ENCODE results near the gene CNFN.

CNFN gene

DNA sequence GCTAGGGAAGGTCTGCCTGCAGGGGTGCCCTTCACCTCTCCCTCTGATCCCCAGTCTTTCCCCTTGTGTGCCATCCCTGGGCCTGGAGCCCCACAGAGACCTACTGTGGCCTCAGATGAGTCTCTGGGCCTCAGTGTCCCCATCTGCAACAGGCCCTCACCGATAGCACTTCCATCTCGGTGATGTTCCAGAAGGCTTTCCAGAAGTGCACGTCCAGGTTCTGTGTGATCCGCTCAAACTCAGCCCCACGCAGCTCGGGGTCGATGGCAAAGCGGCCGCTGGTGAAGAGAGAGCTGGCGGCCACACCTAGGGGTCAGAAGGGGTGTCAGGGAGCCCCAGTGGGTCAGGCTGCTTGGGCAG lies 17.7 kb upstream of the CNFN start:
- DNase-seq: no peak

DNA sequence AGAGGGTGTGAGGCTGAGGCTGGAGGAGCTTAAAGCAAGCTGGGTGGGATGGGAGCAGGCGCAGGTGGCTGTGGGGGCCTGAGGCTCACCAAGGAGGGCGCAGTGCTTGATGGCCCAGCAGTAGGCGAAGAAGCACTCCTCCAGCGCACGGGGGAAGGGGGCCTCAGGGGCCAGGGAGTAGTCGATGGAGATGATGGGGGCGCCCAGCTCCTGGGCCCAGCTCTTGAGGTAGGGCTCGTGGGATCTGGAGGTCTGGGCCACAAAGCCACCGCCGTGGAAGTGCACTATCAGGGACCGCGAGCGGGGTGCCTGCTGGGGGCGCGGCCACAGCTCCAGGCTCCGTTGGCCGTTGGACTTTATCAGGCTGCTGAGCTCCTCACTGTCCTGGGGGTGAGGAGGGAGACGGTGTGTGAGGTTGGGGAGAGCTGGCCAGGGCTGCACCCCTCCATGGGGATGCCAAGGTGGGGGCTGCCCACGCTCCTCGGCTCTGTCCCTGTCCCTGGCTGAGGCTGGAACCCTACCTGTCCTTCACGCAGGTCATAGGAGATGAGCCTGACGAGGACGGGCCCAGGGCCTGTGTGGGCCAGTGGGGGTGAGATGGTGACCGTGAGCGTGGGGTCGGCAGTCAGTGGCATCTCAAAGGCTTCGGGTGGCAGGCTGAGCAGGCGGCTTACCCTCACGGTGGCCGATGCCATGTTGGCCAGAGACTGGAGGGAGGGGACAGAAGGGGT lies 17.2 kb upstream of the CNFN start:
- DNase-seq: no peak

DNA sequence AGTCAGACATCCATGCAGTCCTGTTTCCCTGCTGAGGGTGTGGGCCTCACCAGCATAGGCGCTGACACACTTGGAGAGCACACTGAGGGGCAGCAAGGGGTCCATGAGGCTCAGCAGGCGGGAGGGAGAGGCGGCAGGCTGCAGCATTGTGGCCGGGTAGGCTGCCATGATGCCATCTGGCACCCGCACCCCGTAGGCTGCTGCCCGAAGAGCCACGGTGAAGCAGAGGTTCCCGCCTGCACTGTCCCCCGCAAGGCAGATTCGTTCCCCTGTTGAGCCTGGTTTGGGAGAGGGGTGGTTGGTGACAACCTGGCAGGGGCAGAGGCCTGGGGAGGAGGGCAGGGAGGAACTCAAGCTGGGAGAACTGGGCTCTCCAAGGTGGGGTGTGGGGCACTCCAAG lies 16.0 kb upstream of the CNFN start:
- DNase-seq: no peak

DNA sequence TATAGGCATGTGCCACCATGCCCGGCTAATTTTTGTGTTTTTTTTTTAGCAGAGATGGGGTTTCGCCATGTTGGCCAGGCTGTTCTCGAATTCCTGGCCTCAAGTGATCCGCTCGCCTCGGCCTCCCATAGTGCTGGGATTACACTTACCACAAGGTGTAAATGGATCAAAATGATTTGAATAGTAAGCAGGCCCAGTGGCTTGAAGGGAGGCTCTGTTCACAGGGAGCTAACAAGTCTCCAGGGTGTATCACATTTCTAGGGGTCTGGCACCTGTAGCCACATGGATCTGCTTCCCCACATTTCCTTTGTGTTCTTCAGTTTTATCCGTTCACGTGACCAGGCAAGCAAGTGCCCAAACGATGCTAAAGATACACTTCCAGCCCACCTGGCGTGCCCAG lies 13.5 kb upstream of the CNFN start:
- DNase-seq: no peak

DNA sequence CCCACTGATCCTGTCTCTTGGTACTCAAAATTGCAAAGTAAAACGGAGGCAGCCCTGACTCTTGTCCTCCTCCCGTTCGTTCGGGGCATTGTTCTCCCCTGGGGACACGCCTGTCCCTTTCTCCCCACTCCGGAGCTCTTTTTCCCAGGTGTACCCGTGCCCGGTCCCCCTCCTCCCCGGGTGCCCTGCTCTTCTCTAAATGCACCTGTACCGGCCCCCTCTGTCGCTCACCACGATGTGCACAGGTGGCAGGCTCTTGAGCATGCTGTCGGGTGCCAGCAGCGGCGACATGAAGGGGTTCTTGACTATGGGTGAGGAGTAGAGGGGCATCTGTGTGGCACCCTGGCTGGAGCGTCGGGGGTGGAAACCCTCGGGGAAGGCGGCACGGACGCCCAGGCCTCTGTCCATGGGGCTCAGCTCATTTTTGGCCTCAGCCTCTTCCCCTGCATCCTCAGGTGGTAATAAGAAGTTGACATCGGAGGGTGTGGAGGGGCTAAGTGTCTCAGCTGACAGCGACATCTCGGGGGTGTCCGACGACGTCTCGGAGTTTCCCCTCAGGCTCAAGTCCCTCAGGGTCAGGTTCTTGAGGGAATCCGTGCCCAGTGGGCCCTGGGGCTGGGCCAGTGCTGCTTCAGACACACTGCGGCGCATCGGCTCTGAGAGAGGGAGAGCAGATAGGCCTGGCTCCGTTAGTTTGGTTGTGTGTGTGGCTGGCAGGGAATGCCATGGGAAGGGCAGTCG lies 12.4 kb upstream of the CNFN start:
- DNase-seq: no peak

DNA sequence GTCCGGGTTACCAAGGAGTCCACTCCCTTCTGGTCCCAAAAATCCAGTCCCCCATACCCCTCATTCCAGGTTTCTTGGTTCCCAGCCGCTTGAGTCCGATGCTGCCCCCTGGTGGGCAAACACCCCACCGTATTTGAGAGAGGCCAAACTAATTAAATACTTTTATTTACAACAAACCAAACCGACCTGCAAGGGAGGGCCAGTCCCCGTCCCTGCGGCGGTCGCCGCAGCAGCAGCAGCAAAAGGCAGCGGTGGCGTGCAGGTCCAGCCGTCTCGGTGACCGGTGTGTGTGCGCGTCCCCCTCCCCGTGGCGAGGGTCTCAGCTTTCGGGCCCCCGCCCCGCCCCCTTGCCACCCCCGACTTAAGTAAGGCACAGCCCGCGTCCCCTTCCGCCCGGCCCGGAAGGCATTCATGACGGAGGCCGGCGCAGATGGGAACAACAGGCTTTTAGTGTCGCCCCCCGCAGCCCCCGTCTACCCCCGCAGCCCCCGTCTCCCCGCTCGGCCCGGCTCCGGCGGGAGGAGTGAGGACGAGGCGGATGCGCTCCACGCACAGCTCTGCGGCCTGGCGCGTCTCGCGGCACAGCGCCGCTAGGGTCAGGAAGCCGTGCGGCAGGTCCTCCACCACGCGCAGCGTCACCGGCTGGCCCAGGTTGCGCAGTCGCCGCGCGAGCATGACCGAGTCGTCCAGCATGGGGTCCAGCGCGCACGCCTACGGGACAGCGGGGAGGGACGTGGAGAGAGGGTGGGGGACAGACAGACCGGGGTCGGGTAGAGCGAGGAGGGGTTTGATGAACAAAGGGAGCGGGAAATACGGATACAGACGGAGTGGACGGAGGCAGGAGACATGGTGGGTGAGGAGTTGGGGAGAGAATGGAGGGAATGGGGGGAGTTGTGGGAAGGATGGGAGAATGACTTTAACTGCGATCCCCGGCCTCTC lies 11.5 kb upstream of the CNFN start:
- DNase-seq: no peak

DNA sequence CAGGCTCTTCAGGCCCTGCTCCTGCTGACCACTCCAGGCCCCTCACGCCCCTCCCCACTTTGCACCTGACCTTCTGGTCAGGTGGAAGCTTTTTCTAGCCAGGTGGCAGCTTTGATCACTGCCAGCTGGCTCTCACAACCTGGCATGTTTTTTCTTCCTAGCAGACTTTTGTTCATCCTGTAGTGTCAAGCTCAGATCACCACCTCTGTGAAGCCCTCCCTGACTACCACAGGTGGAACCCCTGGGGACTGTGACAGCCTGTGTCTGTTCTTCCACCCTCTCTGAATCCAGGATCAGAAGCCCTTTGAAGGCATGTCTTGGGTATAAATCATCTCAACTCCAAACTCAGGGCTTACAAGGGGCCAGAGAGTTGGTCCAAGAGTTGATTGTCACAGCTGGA lies 10.3 kb upstream of the CNFN start:
- no peak for DNase-seq

DNA sequence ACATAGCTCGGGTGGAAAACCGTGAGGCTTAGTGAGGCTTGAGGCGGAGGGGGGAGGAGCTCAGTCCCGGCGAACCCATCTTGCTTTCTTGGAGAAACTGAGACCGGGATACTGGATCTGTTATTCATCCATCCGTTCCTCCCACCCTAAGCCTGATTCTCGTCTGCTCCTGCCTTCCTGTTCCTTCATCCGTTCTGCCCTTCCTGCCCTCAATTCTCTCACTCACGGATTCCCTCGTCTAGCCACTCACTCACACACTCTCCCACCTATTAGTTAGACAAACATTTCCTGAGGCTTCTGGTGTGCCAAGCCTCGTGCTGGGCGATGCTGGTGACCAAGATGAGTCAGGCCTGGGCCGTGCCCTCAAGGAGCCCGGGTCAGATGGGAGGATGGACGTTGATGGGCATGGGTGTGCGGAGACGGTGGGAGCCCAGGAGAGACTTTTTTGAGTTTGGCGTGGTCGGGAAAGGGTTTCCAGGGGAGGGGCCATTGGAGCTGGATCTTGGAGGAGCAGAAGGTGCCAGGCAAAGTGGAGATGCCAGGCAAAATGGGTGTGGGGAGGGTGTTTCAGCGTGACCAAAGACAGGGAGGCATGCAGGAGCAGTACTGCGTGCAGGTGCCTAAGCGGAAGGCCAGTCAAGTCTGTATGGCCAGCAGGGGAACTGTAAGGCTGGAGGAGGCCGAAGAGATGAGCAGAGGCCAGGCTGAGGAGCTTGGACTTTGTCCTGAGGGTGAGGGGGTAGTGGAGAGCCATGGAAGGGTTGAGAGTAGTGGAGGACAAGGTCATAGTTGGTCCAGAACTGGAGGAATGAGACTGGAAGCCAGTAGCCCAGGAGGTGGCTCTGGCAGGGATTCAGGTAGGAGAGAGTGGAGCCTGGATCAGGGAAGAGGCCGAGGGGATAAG lies 7.4 kb upstream of the CNFN start:
- no peak for DNase-seq

DNA sequence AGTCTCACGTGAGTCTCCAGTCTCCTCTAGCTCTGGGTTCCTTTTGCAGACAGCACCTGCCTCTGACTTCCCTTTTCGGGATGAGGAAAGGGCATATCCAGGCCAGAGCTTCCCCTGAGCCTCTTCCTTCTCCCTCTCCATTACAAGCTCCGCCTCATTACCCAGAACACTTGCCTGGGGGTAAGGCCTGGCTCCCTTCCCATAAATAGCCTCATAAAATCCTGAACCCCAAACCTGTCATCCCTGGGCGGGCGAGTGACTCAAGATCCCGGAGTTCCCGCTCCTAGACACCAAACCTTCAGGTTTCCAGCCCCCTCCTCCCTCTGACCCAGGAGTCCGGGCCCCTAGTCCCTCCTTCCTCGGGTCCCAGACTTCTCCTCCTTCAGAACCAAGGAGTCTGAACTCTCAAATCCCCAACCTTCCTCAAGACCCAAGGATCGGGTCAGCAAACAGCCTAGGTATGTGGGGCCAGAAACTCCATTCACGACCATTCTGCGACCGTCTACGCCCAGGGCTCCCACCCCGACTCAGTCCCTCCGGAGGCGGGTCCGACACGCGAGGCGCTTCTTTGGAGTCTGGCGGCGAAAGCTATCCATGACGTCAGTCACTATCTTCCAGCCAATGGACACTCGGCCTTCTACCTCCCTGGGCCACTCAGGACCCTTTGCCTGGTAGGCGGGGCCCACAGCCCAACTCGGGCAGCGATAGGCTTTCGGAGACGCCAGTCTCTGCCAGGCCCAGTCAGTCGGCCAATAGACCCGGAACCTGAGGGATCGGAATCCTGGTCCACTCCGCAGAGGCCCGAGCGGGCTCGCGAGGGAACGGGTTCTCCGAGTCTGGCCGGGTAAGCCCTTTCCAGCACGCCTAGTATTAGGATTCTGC lies 6.5 kb upstream of the CNFN start:
- peak; percentile 97 for DNase-seq

DNA sequence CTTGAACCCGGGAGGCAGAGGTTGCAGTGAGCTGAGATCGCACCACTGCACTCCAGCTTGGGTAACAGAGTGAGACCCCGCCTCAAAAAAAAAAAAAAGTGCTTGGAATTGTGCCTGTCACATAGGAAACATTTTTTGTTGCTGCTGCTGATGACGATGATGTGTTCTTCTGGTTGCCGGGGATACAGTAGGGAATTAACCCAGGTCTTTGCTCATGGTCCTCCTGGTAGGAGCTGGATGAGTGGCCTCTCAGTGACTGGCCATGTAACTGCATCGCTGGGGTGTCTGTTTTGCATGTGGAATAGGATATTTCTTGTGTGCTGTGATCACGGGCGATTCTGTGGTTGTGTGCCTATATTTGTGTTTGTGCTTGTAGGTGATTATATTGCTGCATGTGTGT lies 4.7 kb upstream of the CNFN start:
- no peak for DNase-seq

DNA sequence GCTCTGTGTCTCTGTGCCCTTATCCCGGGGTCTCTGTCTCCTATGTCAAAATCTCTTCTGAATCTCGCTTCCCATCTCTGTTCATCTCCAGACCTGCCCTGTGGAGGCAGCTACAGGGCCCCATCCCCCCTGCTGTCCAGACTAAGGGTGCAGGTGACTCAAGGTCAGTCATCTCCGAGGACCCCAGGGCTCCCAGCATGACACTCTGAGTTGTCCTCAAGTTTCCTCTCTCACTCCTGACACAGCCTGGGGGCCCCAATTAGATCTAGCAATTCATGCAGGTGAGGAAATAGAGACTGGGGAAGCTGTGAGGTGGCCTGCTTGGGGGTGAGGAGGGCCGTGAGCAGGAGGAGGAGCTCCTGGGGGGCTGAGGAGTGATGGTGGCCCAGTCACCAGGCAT lies 2.1 kb upstream of the CNFN start:
- DNase-seq: no peak

DNA sequence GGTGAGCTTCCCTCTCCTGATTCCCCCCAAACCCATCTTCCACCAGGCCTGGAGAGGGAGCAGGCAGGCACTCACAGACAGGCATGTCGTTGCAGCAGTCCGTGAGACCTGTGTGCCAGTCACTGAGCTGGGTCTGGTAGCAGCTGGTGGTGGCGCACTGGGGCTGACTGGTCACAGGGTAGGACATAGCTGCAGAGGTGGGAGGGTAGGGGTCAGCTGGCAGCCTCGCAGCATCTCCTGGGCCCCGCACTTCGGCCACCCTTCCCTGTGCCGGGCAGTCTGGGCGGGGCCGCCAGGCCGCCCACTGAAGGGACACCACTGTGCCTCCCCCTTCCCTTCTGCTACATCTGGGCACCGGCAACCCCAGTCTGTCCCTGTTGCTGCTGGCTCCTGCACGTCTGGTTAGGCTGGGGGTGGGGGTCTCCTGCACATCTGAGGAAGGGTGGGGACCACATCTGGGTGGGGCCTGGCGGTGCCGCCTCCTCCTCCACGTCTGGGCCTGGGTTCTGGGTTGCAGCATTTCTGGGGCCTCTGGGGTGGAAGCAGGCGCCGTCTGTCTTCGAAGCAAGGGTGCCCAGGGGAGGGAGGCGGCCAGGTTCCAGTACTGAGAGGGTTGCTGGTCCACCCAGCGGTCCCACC lies 1.1 kb downstream of the CNFN start:
- DNase-seq: no peak

DNA sequence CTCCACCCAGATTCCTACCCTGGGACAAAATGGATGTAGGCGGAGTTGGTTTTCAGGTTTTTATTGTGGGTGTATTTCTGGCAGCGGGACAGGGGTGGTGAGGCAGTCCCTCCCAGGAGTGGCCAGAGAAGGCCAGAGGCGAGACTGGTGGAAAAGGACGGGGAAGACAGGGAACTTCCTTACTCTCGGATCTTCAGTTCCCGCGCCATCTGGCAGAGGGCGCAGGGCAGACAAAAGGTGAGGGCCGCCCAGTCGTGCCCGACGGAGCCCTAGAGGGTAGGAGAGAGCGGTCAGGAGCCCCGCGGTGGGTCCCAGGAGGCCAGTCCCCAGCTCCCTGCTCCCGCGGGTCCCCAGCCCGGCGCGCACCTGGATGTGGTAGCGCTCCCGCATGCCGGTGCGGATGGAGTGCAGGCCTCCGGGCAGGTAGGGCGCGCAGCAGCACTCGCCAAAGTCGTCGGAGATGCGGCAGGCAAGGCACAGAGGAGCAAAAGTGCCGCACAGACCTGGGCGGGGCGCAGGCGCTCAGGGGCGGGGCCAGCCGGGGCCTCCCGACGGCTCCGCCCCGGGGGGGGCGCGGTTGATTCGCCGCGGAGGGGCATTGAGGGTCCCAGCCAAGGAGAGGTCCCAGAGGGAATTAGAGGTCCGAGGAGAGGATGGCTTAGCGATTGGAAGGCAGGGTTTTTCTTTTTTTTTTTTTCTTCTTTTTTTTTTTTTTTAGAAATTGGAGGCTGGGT lies 3.0 kb downstream of the CNFN start:
- peak; percentile 23 for DNase-seq

DNA sequence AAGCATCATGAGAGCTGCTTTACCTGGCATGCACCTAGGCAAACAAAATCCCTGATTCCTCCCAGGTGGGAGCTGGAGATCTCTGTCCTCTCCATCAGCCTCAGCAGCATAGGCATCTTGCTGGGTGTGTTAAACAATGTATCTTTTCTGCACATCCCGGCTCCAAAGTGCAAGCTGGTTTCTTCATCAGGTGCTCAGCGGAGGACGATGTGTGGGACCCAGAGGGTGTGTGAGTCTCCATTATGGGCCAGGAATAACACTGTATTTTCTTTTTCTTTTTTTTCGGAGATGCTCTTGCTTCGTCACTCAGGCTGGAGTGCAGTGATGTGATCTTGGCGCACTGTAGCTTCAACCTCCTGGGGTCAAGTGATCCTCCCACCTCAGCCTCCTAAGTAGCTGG lies 9.9 kb downstream of the CNFN start:
- DNase-seq: no peak

DNA sequence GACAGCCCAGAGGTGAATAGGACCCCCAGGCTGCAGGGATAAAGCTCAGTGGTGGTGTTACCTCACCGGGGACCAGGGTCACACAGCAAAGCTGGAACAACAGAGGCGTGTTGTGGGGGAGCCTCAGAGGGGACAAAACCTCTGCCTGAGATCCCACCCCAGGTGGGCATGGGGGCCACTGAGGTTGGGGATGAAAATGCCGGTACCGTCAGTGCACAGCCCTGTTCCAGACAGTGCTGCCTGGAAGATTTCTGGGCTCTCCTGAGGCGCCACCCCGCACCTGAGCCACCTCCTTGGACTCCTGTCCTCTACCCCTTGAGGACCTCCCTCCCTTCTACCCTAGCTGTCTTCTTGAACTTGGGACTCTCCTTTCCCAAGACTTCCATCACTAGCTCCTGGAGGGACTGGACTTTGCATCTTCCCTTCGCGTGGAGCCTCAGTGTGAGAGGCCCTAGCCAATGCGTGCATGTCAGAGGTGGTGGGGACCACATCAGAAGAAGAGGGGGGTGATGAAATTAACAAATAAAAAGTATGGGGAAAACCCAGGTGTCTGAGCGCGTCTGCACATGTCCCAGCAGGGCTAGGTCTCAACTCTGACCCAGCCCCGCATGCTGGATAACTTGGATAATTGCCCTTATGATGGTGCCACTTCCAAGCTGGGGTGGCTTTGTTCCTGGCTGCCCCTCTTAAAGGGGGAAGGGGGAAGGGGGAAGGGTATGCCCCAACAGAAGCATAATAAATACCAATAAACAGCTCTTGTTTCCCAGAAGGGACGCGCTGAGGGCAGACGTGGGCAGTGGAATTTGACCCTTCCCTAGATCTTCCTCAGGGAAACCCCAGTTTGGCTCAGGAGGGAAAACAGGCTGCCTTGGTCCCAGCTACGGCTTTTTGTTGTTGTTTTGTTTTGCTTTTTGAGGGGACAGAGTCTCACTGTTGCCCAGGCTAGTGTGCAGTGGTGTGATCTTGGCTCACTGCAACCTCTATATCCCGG lies 11.6 kb downstream of the CNFN start:
- DNase-seq: no peak

DNA sequence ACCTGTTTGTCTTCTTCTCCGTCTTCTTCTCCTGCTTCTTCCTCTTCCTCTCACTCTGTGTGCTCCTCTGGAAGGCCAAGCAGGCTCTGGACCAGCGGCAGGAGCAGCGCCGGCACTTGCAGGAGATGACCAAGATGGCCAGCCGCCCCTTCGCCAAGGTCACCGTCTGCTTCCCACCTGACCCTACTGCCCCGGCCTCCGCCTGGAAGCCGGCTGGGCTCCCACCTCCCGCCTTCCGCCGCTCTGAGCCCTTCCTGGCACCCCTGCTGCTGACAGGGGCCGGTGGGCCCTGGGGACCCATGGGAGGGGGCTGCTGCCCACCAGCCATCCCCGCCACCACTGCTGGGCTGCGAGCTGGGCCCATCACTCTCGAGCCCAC lies 13.9 kb downstream of the CNFN start:
- no peak for DNase-seq

DNA sequence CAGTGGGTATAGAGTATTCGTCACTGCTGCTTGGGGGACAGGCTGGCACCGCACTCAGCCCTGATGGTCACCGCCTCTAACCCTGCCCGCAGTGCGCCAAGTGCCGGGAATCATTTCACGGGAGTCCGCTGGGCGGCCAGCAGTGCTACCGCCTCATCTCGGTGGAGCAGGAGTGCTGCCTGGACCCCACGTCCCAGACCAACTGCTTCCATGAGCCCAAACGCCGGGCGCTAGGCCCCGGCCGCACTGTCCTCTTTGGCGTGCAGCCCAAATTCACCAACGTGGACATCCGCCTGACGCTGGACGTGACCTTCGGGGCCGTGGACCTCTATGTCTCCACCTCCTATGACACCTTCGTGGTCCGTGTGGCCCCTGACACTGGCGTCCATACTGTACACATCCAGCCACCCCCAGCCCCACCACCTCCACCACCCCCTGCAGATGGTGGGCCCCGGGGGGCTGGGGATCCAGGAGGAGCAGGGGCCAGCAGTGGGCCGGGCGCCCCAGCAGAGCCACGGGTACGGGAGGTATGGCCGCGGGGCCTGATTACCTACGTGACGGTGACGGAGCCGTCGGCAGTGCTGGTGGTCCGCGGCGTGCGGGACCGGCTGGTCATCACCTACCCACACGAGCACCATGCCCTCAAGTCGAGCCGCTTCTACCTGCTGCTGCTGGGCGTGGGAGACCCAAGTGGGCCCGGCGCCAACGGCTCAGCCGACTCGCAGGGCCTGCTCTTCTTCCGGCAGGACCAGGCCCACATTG lies 14.5 kb downstream of the CNFN start:
- DNase-seq: no peak

DNA sequence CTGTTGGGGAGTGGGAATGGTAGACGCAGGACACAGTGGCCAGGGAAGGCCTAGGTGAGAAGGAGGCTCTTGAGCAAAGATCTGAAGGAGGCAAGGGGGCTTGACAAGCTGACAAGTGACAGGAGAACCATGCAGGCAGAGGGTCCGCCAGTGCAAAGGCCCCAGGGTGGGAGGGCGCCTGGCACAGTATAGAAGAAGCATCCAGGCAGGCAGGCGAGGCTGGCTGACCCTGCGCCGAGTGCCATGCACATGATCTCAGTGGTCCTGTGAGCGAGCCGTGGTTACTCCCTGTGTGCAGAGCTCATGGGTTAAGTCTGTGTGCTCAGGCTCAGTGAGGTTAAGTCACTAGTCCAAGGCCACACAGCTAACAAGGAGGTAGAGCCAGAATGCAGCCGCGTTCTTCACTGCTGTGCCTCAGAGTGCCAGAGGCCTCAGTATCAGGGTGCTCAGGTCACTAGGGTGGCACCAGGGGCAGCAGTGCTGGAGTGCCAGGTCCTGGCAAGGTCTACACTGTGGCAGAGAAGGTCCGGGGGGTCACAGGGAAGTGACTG lies 15.2 kb downstream of the CNFN start:
- no peak for DNase-seq

Measured in KG1 (cell line).